H1 (cell line): Measurements from ENCODE around the gene PROSER2. TPM values are rescaled to one million over a fixed set of nuclear protein-coding genes. Genes with fewer than 3 reads are reported as not detected.

Experiments used
- CTCF ChIA-PET: fragments of 300-600 bp; sonication (Branson Sonifier 250); formaldehyde crosslinking; loops from one replicate; lab custom pipeline; 2021; ENCODE audit not compliant: partially characterized antibody; lab: Charles Lee
- POLR2A ChIA-PET: fragments of 300-600 bp; sonication (Branson Sonifier 250); formaldehyde crosslinking; loops from one replicate; lab custom pipeline; 2021; ENCODE audit warnings: inconsistent platforms; ENCODE audit not compliant: partially characterized antibody; lab: Charles Lee
- DNase-seq, 2 experiments: peaks; one replicate each; pipeline versions ENCODE4 v3.0.0 to v3.0.0-alpha.2; 2010 to 2022; ENCODE audit warnings: low spot score in 2 of 2, low read depth in 1 of 2, mixed read lengths in 1 of 2
- FAIRE-seq: peaks from 2 replicates; lab custom pipeline; 2011; peaks lifted over from hg19 to GRCh38; lab: Jason Lieb, UNC
- H2AFZ ChIP-seq: 2 replicates; pipeline ENCODE4 v1.8.1; 2012; ENCODE audit warnings: low read length, inconsistent platforms
- H2AK5ac ChIP-seq: 2 replicates; pipeline ENCODE4 v1.6.1; 2013; ENCODE audit warnings: low read depth, low read length
- H2BK120ac ChIP-seq: replicated peaks from 2 replicates; pipeline ENCODE3; 2013; ENCODE audit warnings: low read depth, low read length, inconsistent platforms
- H2BK12ac ChIP-seq: 2 replicates; pipeline ENCODE4 v1.6.1; 2013; ENCODE audit warnings: low read depth, low read length
- H2BK15ac ChIP-seq: 2 replicates; pipeline ENCODE4 v1.6.1; 2013; ENCODE audit warnings: low read length
- H2BK20ac ChIP-seq: 2 replicates; pipeline ENCODE4 v1.6.1; 2013; ENCODE audit warnings: low read length
- H2BK5ac ChIP-seq: 2 replicates; pipeline ENCODE4 v1.6.1; 2013; ENCODE audit warnings: low read depth, low read length
- H3K14ac ChIP-seq: 2 replicates; pipeline ENCODE4 v1.6.1; 2013; ENCODE audit warnings: inconsistent platforms; ENCODE audit not compliant: insufficient read length
- H3K18ac ChIP-seq: 2 replicates; pipeline ENCODE4 v1.6.1; 2013; ENCODE audit warnings: low read length; ENCODE audit errors: extremely low read depth
- H3K23ac ChIP-seq: 2 replicates; pipeline ENCODE4 v1.6.1; 2013; ENCODE audit warnings: inconsistent platforms; ENCODE audit not compliant: insufficient read length
- H3K23me2 ChIP-seq: 2 replicates; pipeline ENCODE4 v1.6.1; 2013; ENCODE audit warnings: low read depth, low read length
- H3K27ac ChIP-seq: 2 replicates; pipeline ENCODE4 v1.6.1; 2011; ENCODE audit warnings: low read depth, low read length, inconsistent platforms
- H3K27me3 ChIP-seq, 4 experiments: replicated peaks in 1 of 4; 1 replicate in 1 of 4; 2 replicates in 3 of 4; pipeline versions ENCODE4 v1.6.1 to v1.8.1; 2011 to 2013; ENCODE audit warnings: low read length in 3 of 4, mild to moderate bottlenecking in 3 of 4, inconsistent platforms in 2 of 4, mixed read lengths in 2 of 4, moderate library complexity in 1 of 4; ENCODE audit not compliant: control insufficient read depth in 3 of 4, insufficient read depth in 3 of 4; ENCODE audit errors: extremely low read depth in 1 of 4
- H3K36me3 ChIP-seq, 4 experiments: 2 replicates each; pipeline versions ENCODE4 v1.6.1 to v1.8.1; 2011 to 2013; ENCODE audit warnings: mild to moderate bottlenecking in 4 of 4, low read length in 3 of 4, moderate library complexity in 2 of 4, control low read depth in 1 of 4, inconsistent platforms in 1 of 4; ENCODE audit not compliant: insufficient read depth in 4 of 4, control insufficient read depth in 2 of 4
- H3K4ac ChIP-seq: replicated peaks from 2 replicates; pipeline ENCODE3; 2013; ENCODE audit warnings: low read length, low read depth, mixed read lengths, inconsistent platforms; ENCODE audit not compliant: insufficient read length
- H3K4me1 ChIP-seq, 4 experiments: replicated peaks in 1 of 4; 1 replicate in 1 of 4; 2 replicates in 3 of 4; pipeline versions ENCODE4 v1.6.1 to v1.8.1; 2011 to 2013; ENCODE audit warnings: low read length in 3 of 4, inconsistent platforms in 2 of 4, mixed read lengths in 1 of 4; ENCODE audit not compliant: insufficient read depth in 4 of 4, control insufficient read depth in 3 of 4
- H3K4me2 ChIP-seq, 2 experiments: 2 replicates each; pipeline versions ENCODE4 v1.6.1 to v1.8.1; 2011 to 2013; ENCODE audit warnings: low read depth in 2 of 2, low read length in 2 of 2, control low read depth in 1 of 2, inconsistent platforms in 1 of 2, mild to moderate bottlenecking in 1 of 2; ENCODE audit not compliant: insufficient read depth in 1 of 2
- H3K4me3 ChIP-seq, 4 experiments: fragments of 200-600, 300-600 bp in 1 of 4; sonication (generic), shearing (Covaris generic), sonication (Bioruptor Twin) in 1 of 4; 2 replicates each; pipeline versions ENCODE4 v1.5.1 to v1.8.1; 2011 to 2016; ENCODE audit warnings: low read length in 4 of 4, low read depth in 3 of 4, control low read depth in 2 of 4, inconsistent platforms in 2 of 4, mild to moderate bottlenecking in 2 of 4, mixed read lengths in 1 of 4, moderate library complexity in 1 of 4; ENCODE audit not compliant: insufficient read depth in 2 of 4; ENCODE audit errors: extremely low read depth in 1 of 4
- H3K56ac ChIP-seq: replicated peaks from 2 replicates; pipeline ENCODE3; 2013; ENCODE audit warnings: low read depth, mild to moderate bottlenecking, mixed read lengths, low read length, inconsistent platforms; ENCODE audit not compliant: insufficient read length
- H3K79me1 ChIP-seq: 2 replicates; pipeline ENCODE4 v1.6.1; 2013; ENCODE audit warnings: low read depth, low read length, control low read depth
- H3K79me2 ChIP-seq, 2 experiments: 2 replicates each; pipeline versions ENCODE4 v1.6.1 to v1.8.1; 2012 to 2013; ENCODE audit warnings: low read length in 2 of 2, mild to moderate bottlenecking in 2 of 2, inconsistent platforms in 1 of 2; ENCODE audit not compliant: insufficient read depth in 2 of 2, control insufficient read depth in 1 of 2
- H3K9ac ChIP-seq, 4 experiments: replicated peaks in 1 of 4; 1 replicate in 1 of 4; 2 replicates in 3 of 4; pipeline versions ENCODE4 v1.6.1 to v1.8.1; 2011 to 2013; ENCODE audit warnings: low read depth in 3 of 4, low read length in 3 of 4, control low read depth in 2 of 4, mild to moderate bottlenecking in 2 of 4, moderate library complexity in 2 of 4, inconsistent platforms in 1 of 4; ENCODE audit errors: extremely low read depth in 1 of 4
- H3K9me3 ChIP-seq, 2 experiments: 2 replicates each; pipeline versions ENCODE4 v1.6.1 to v1.8.1; 2012 to 2013; ENCODE audit warnings: mild to moderate bottlenecking in 2 of 2, moderate library complexity in 2 of 2, control low read depth in 1 of 2, inconsistent platforms in 1 of 2, low read depth in 1 of 2, low read length in 1 of 2, mixed read lengths in 1 of 2; ENCODE audit not compliant: insufficient read depth in 2 of 2
- H4K20me1 ChIP-seq, 2 experiments: replicated peaks in 1 of 2; 2 replicates each; pipeline versions ENCODE3 to v1.8.1; 2011 to 2013; ENCODE audit warnings: inconsistent platforms in 2 of 2, low read length in 2 of 2, mild to moderate bottlenecking in 1 of 2; ENCODE audit not compliant: insufficient read depth in 2 of 2, control insufficient read depth in 1 of 2
- H4K5ac ChIP-seq: 2 replicates; pipeline ENCODE4 v1.6.1; 2013; ENCODE audit warnings: low read length, low read depth, mixed read lengths, inconsistent platforms; ENCODE audit not compliant: insufficient read length
- H4K8ac ChIP-seq: 2 replicates; pipeline ENCODE4 v1.8.0; 2013; ENCODE audit warnings: mild to moderate bottlenecking, moderate library complexity, low read length, inconsistent platforms; ENCODE audit not compliant: insufficient read depth; ENCODE audit errors: extremely low read depth
- H4K91ac ChIP-seq: replicated peaks from 2 replicates; pipeline ENCODE3; 2013; ENCODE audit warnings: low read length, mixed read lengths, inconsistent platforms; ENCODE audit not compliant: insufficient read length
- KDM4A ChIP-seq: IDR thresholded peaks from one replicate; pipeline ENCODE4 v1.7.1; 2012; ENCODE audit warnings: low read depth, mild to moderate bottlenecking, moderate library complexity, low read length, inconsistent platforms; ENCODE audit not compliant: severe bottlenecking
- WGBS, 2 experiments: shearing (Covaris generic) in 1 of 2; methylation state at CpG; one replicate each; pipeline versions ENCODE4 v1.1.6 to v1.1.7; 2013 to 2015; ENCODE audit warnings: low lambda C conversion rate in 2 of 2, mixed read lengths in 2 of 2, inconsistent platforms in 1 of 2, low coverage in 1 of 2, missing lambda C conversion rate in 1 of 2; ENCODE audit not compliant: insufficient replicate concordance in 2 of 2, insufficient coverage in 1 of 2, insufficient read length in 1 of 2; ENCODE audit errors: extremely low coverage in 1 of 2, missing lambda C conversion rate in 1 of 2; 5-methylcytosine and 5-hydroxymethylcytosine counted together
- polyA plus RNA-seq, 7 experiments: library from polyadenylated mRNA; depleted of rRNA in 3 of 7; stranded (reverse) in 5 of 7; unstranded in 2 of 7; fragments of >200 nt in 5 of 7; fragments of 200-250 nt in 2 of 7; gene quantifications; 1 replicate in 5 of 7; 2 replicates in 1 of 7; 4 replicates in 1 of 7; pipeline versions ENCODE4 v1.2.1 to v1.2.3, GENCODE V29; 2011 to 2013; ENCODE audit warnings: missing spikeins in 2 of 7, mixed read lengths in 2 of 7
- total RNA-seq: library from RNA; stranded (reverse); fragmentation: NEBNext Ultra II Directional; extraction: Animal tissue kit (Norgen Biotek cat#: 25700); gene quantifications from 2 replicates; pipeline ENCODE4 v1.2.1, GENCODE V29; 2021

Gene PROSER2
- total and polyA plus RNA-seq, 2 of the 8 experiments (the other 6 are each of a cell fraction or from before 2014, with no cell fraction given), result 3.9 to 13.7 TPM

DNA sequence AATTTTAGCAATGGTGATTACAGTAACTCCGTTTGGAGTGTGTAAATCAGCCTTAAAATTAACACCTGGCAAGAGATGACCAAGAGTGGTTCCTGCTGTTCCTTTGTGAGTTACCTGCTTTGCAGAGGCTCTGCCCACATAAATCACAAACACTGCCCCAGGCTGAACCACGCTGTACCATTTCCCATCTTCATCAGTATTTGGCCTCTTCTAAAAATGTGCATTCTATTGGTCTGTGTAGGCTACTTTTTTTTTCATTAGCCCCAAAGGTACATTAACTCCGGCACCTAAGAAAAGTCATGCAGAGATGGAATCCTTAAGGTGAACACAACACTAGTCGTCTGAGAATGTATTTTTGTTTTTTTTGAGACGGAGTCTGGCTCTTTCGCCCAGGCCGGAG lies 96.1 kb downstream of the PROSER2 start:
- Histone ChIP-seq H3K79me1 (no peaks in the 10 kb centered on the region), H3K23me2 (no peaks in the 10 kb centered on the region), H3K23ac (no peak overlapping the region), H2BK5ac (no peak overlapping the region), H3K18ac (no peak overlapping the region), H2BK15ac (no peak overlapping the region), H3K36me3 (peaks cover 0 to 30% (median 7%) of the 10 kb centered on the region in 4 experiments; a peak in 5 of 8 replicates), H4K91ac (no peak overlapping the region), H3K27me3 (no peaks in the 10 kb centered on the region), H2BK20ac (no peak overlapping the region), H3K4me3 (no peak overlapping the region), H3K14ac (no peak overlapping the region), H2BK120ac (no peak overlapping the region), H4K20me1 (no peaks in the 10 kb centered on the region), H4K8ac (no peak overlapping the region), H3K56ac (no peak overlapping the region), H3K4me2 (no peak overlapping the region), H3K4me1 (no peaks in the 10 kb centered on the region; a peak in 2 of 7 replicates), H2AK5ac (no peak overlapping the region), H2AFZ (no peak overlapping the region), H3K27ac (no peak overlapping the region), H3K4ac (no peak overlapping the region), H3K9ac (no peak overlapping the region), H3K79me2 (no peaks in the 10 kb centered on the region)
- ChIA-PET POLR2A (no interaction called here), CTCF (interaction anchor here (0.9 to 2.7 kb wide), 5 partner anchors 10 to 67 kb away, joined by 3 to 9 read pairs (median 6); no protein-coding TSS in a partner anchor)
- no peak for TF ChIP-seq KDM4A
- TF ChIP-seq, all 59 proteins: peak for 0
- H2BK12ac ChIP-seq, result no peak overlapping the region
- DNase-seq (no peak), FAIRE-seq (no peak)
- no peaks in the 10 kb centered on the region for H3K9me3 ChIP-seq
- H4K5ac ChIP-seq, result no peak overlapping the region
- WGBS, 2 experiments, result 92% methylated on average over 7 of the region's 7 CpGs; no CpG with 5 or more reads in 1 of the 2 experiments

Other genes with a start within 250 kb of the PROSER2 start
- gene USP6NL, start 211.7 kb upstream of the PROSER2 start, total RNA-seq, result 27.6 and 28.8 TPM in 2 replicates
- 9.8 and 10.9 TPM in 2 replicates for gene USP6NL, start 211.7 kb upstream of the PROSER2 start, polyA plus RNA-seq (2011; rRNA removed)
- gene ECHDC3, start 81.0 kb upstream of the PROSER2 start, total RNA-seq, result 19.9 and 20.1 TPM in 2 replicates
- gene ECHDC3, start 81.0 kb upstream of the PROSER2 start, polyA plus RNA-seq (2011; rRNA removed), result 15.6 and 19.1 TPM in 2 replicates
- 32.8 and 33.6 TPM in 2 replicates for gene UPF2, start 219.5 kb downstream of the PROSER2 start, total RNA-seq
- 4.1 and 6.2 TPM in 2 replicates for gene UPF2, start 219.5 kb downstream of the PROSER2 start, polyA plus RNA-seq (2011; rRNA removed)
- gene DHTKD1, start 245.6 kb downstream of the PROSER2 start, total RNA-seq, result 49.8 and 50.7 TPM in 2 replicates
- 74.6 and 74.9 TPM in 2 replicates for gene DHTKD1, start 245.6 kb downstream of the PROSER2 start, polyA plus RNA-seq (2011; rRNA removed)